ENCODE data around the gene PWWP2B.
"Not testable (repeated sequence)": the region's sequence is repeated elsewhere in the genome, so short reads cannot be mapped to it uniquely, and the experiment has no call there.

Gene PWWP2B

GRCh38 chr10:132382231-132382922 lies 14.6 kb upstream of the PWWP2B start:
- DNase-seq = no peak

- DNase-seq = no peak
These were observed 13.9 kb upstream of the PWWP2B start for GRCh38 chr10:132383101-132383500.

GRCh38 chr10:132383751-132384196 lies 13.2 kb upstream of the PWWP2B start:
- no peak for DNase-seq

- no peak for DNase-seq
These were observed 12.2 kb upstream of the PWWP2B start for GRCh38 chr10:132384618-132385388.

- DNase-seq = no peak
These were observed 11.7 kb upstream of the PWWP2B start for GRCh38 chr10:132385389-132385667.

GRCh38 chr10:132385721-132386418 lies 11.1 kb upstream of the PWWP2B start:
- no peak for DNase-seq

- DNase-seq = no peak
These were observed 10.6 kb upstream of the PWWP2B start for GRCh38 chr10:132386419-132386831.

- not testable (repeated sequence) for DNase-seq
These were observed 10.1 kb upstream of the PWWP2B start for GRCh38 chr10:132386896-132387295.

- DNase-seq = no peak
These were observed 9.2 kb upstream of the PWWP2B start for GRCh38 chr10:132387764-132388210.

- no peak for DNase-seq
These were observed 8.0 kb upstream of the PWWP2B start for GRCh38 chr10:132388891-132389432.

- DNase-seq = no peak
These were observed 7.4 kb upstream of the PWWP2B start for GRCh38 chr10:132389433-132390169.

GRCh38 chr10:132390170-132390920 lies 6.7 kb upstream of the PWWP2B start:
- no peak for DNase-seq

GRCh38 chr10:132390921-132391675 lies 5.9 kb upstream of the PWWP2B start:
- DNase-seq = no peak

GRCh38 chr10:132391676-132392020 lies 5.4 kb upstream of the PWWP2B start:
- no peak for DNase-seq

GRCh38 chr10:132392184-132392800 lies 4.7 kb upstream of the PWWP2B start:
- DNase-seq = no peak

GRCh38 chr10:132392811-132393694 lies 3.9 kb upstream of the PWWP2B start:
- DNase-seq = no peak

GRCh38 chr10:132393695-132394181 lies 3.3 kb upstream of the PWWP2B start:
- no peak for DNase-seq

- no peak for DNase-seq
These were observed 2.7 kb upstream of the PWWP2B start for GRCh38 chr10:132394201-132394811.
